Cardiac muscle cell (in vitro differentiated cells and primary cell): Measurements from ENCODE around the gene PXYLP1. TPM values are rescaled to one million over a fixed set of nuclear protein-coding genes. Genes with fewer than 3 reads are reported as not detected.

Experiments used
- DNase-seq, 2 donors: peaks; one replicate each; pipeline versions ENCODE4 v3.0.0 to v3.0.0-alpha.2; 2010 to 2017; ENCODE audit warnings: low read depth in 1 of 2, low spot score in 1 of 2
- H3K27ac ChIP-seq: fragments of 200-600 bp; sonication (generic); 2 replicates; pipeline ENCODE4 v1.5.1; 2016
- H3K27me3 ChIP-seq: fragments of 200-600 bp; sonication (generic); 2 replicates; pipeline ENCODE4 v1.6.0; 2016; ENCODE audit warnings: control low read depth
- H3K36me3 ChIP-seq: fragments of 200-600 bp; sonication (generic); 2 replicates; pipeline ENCODE4 v1.5.1; 2016; ENCODE audit warnings: control low read depth
- H3K4me1 ChIP-seq: fragments of 200-600 bp; sonication (generic); 2 replicates; pipeline ENCODE4 v1.8.1; 2017; ENCODE audit warnings: low read depth, mild to moderate bottlenecking, mixed run types
- H3K4me3 ChIP-seq: fragments of 200-600 bp; sonication (generic); 2 replicates; pipeline ENCODE4 v1.5.1; 2016; ENCODE audit warnings: mild to moderate bottlenecking
- H3K9me3 ChIP-seq: fragments of 200-600 bp; sonication (generic); 2 replicates; pipeline ENCODE4 v1.5.1; 2017; ENCODE audit warnings: low read depth, mild to moderate bottlenecking, control low read depth
- CTCF ChIP-seq: IDR thresholded peaks from 2 replicates; pipeline ENCODE4 v1.5.1; 2012; ENCODE audit warnings: low read depth, mild to moderate bottlenecking, low read length
- polyA plus RNA-seq: library from polyadenylated mRNA; unstranded; fragments of >200 nt; fragmentation: Nextera tagmentation; extraction: Ambion mirVana; gene quantifications from 2 replicates; pipeline ENCODE4 v1.2.1, GENCODE V29; 2016
- total RNA-seq: library from RNA; depleted of rRNA; stranded (reverse); fragments of >200 nt; gene quantifications from 2 replicates; pipeline ENCODE4 v1.2.3, GENCODE V29; 2016

PXYLP1 gene
- total and polyA plus RNA-seq, 2 experiments from 2014 or later = 11.0 to 24.3 TPM

GRCh38 chr3:141328286-141329166 lies 96.9 kb downstream of the PXYLP1 start:
- Histone ChIP-seq H3K27me3 (no peaks in the 10 kb centered on the region), H3K4me3 (no peak overlapping the region), H3K4me1 (peaks cover 11% of the 10 kb centered on the region), H3K9me3 (no peaks in the 10 kb centered on the region), H3K27ac (no peak overlapping the region), H3K36me3 (no peaks in the 10 kb centered on the region)
- DNase-seq = no peak
- TF ChIP-seq CTCF = no peak

- no peaks in the 10 kb centered on the region for H3K9me3 ChIP-seq
- no peaks in the 10 kb centered on the region for H3K27me3 ChIP-seq
- peaks cover 11% of the 10 kb centered on the region for H3K4me1 ChIP-seq
- H3K4me3 ChIP-seq = no peak overlapping the region
- no peak for TF ChIP-seq CTCF
- H3K36me3 ChIP-seq = no peaks in the 10 kb centered on the region
- no peak overlapping the region for H3K27ac ChIP-seq
- no peak for DNase-seq
Observed at GRCh38 chr3:141330235-141330634, 98.6 kb downstream of the PXYLP1 start.

GRCh38 chr3:141330718-141331376 lies 99.2 kb downstream of the PXYLP1 start:
- Histone ChIP-seq H3K9me3 (no peaks in the 10 kb centered on the region), H3K4me3 (no peak overlapping the region), H3K36me3 (no peaks in the 10 kb centered on the region), H3K27ac (no peak overlapping the region), H3K27me3 (no peaks in the 10 kb centered on the region), H3K4me1 (peaks cover 11% of the 10 kb centered on the region)
- no peak for TF ChIP-seq CTCF
- DNase-seq = no peak

GRCh38 chr3:141331377-141332318 lies 100.0 kb downstream of the PXYLP1 start:
- Histone ChIP-seq H3K4me1 (peaks cover 11% of the 10 kb centered on the region), H3K4me3 (no peak overlapping the region), H3K36me3 (no peaks in the 10 kb centered on the region), H3K27me3 (no peaks in the 10 kb centered on the region), H3K9me3 (no peaks in the 10 kb centered on the region), H3K27ac (peak overlapping the region; percentile 45)
- TF ChIP-seq CTCF = no peak
- peak; percentile 23 to 92 for DNase-seq

GRCh38 chr3:141332416-141332815 lies 100.8 kb downstream of the PXYLP1 start:
- Histone ChIP-seq H3K4me3 (no peak overlapping the region), H3K4me1 (peaks cover 11% of the 10 kb centered on the region), H3K27ac (peak overlapping the region; percentile 45), H3K27me3 (no peaks in the 10 kb centered on the region), H3K36me3 (no peaks in the 10 kb centered on the region), H3K9me3 (no peaks in the 10 kb centered on the region)
- TF ChIP-seq CTCF = no peak
- no peak for DNase-seq
